Neural cell (in vitro differentiated cells): ENCODE measurements around the gene UMAD1.

ENCODE experiments used
- CTCF ChIP-seq: fragments of 450-650 bp; IDR thresholded peaks from 2 replicates; pipeline ENCODE4 v1.5.1; 2014; ENCODE audit warnings: antibody characterized with exemption, mild to moderate bottlenecking, moderate library complexity; ENCODE audit not compliant: poor library complexity, severe bottlenecking
- EP300 ChIP-seq: fragments of 450-650 bp; conservative IDR thresholded peaks from 2 replicates; pipeline ENCODE4 v1.6.1; 2014; ENCODE audit warnings: antibody characterized with exemption, mild to moderate bottlenecking, moderate library complexity; ENCODE audit not compliant: poor library complexity, severe bottlenecking
- EZH2 ChIP-seq: fragments of 200-600, 300-800 bp; shearing (Covaris generic), sonication (generic); IDR thresholded peaks from 2 replicates; pipeline ENCODE4 v1.6.1; 2014; ENCODE audit warnings: antibody characterized with exemption, low read length, borderline replicate concordance, mild to moderate bottlenecking; ENCODE audit not compliant: insufficient read depth, poor library complexity, severe bottlenecking
- MXI1 ChIP-seq: fragments of 450-650 bp; conservative IDR thresholded peaks from 2 replicates; pipeline ENCODE4 v1.6.1; 2014; ENCODE audit warnings: antibody characterized with exemption, mild to moderate bottlenecking; ENCODE audit not compliant: poor library complexity, severe bottlenecking
- POLR2AphosphoS5 ChIP-seq: IDR thresholded peaks from 2 replicates; pipeline ENCODE4 v1.6.1; 2012
- RAD21 ChIP-seq: fragments of 450-650 bp; conservative IDR thresholded peaks from 2 replicates; pipeline ENCODE4 v1.6.1; 2014; ENCODE audit warnings: antibody characterized with exemption, mild to moderate bottlenecking, moderate library complexity
- TAF1 ChIP-seq: IDR thresholded peaks from 2 replicates; pipeline ENCODE4 v1.6.1; 2012; ENCODE audit warnings: low read depth

- no peak for TF ChIP-seq CTCF
- TF ChIP-seq EZH2: no peak
- no peak for TF ChIP-seq MXI1
- TF ChIP-seq RAD21: no peak
- TF ChIP-seq POLR2AphosphoS5: no peak
- no peak for TF ChIP-seq TAF1
- no peak for TF ChIP-seq EP300
Observed at GRCh38 chr7:7924303-7924702, 283.8 kb downstream of the UMAD1 start.
